K562 (cell line): Measurements from ENCODE around the gene FARP1. TPM values are rescaled to one million over a fixed set of nuclear protein-coding genes. Genes with fewer than 3 reads are reported as not detected.

Source experiments
- ATAC-seq: fragments of 200-7000 bp; cut with Tn5 transposase; 3 replicates; pipeline ENCODE4 v1.9.1; 2020; ENCODE audit warnings: moderate library complexity
- BruUV-seq: library from RNA; stranded (reverse); fragments of 400-500 nt; replicated peaks from 2 replicates; lab custom pipeline; 2021; lab: Mats Ljungman, UMichigan
- CTCF ChIA-PET: fragments of 300-600 bp; formaldehyde crosslinking; extraction: SDS; loops from one replicate; lab custom pipeline; 2021; ENCODE audit warnings: low intra/inter-chr PET ratio; lab: Yijun Ruan, JAX
- POLR2A ChIA-PET: fragments of 300-600, 350-650 bp; sonication (Branson Sonifier 250); formaldehyde crosslinking; extraction: SDS; loops from one replicate; lab custom pipeline; 2021; ENCODE audit warnings: antibody characterized with exemption, inconsistent platforms; lab: Yijun Ruan, JAX
- DNase-seq, 4 experiments: peaks; one replicate each; pipeline versions ENCODE4 v3.0.0 to v3.0.0-alpha.2; 2011 to 2018; ENCODE audit warnings: low spot score in 3 of 4, mixed read lengths in 3 of 4; ENCODE audit errors: extremely low read depth in 1 of 4
- FAIRE-seq: peaks from 2 replicates; lab custom pipeline; 2011; peaks lifted over from hg19 to GRCh38; lab: Jason Lieb, UNC
- H2AFZ ChIP-seq: 2 replicates; pipeline ENCODE4 v1.6.0; 2011; ENCODE audit warnings: low read depth, low read length, control low read depth, inconsistent platforms
- H3K27ac ChIP-seq: fragments of 200-600 bp; 3 replicates; pipeline ENCODE4 v1.8.0; 2011; ENCODE audit warnings: low read depth, mild to moderate bottlenecking, control low read depth, inconsistent platforms, low read length, moderate library complexity, mixed read lengths; ENCODE audit errors: extremely low read depth
- H3K27me3 ChIP-seq, 2 experiments: fragments of 300-600 bp in 1 of 2; 2 replicates in 1 of 2; 3 replicates in 1 of 2; pipeline versions ENCODE4 v1.6.0 to v1.8.0; 2011; ENCODE audit warnings: inconsistent platforms in 2 of 2, low read length in 2 of 2, mild to moderate bottlenecking in 1 of 2, mixed read lengths in 1 of 2, moderate library complexity in 1 of 2; ENCODE audit not compliant: control insufficient read depth in 2 of 2, insufficient read depth in 2 of 2
- H3K36me3 ChIP-seq: fragments of 300-600 bp; 3 replicates; pipeline ENCODE4 v1.8.0; 2011; ENCODE audit warnings: mild to moderate bottlenecking, low read length, inconsistent platforms; ENCODE audit not compliant: control insufficient read depth, insufficient read depth
- H3K4me1 ChIP-seq, 2 experiments: fragments of 200-600 bp in 1 of 2; replicated peaks in 1 of 2; 2 replicates in 1 of 2; 3 replicates in 1 of 2; pipeline versions ENCODE4 v1.5.1 to v1.8.0; 2011; ENCODE audit warnings: inconsistent platforms in 2 of 2, low read length in 2 of 2, mild to moderate bottlenecking in 1 of 2, mixed read lengths in 1 of 2, moderate library complexity in 1 of 2; ENCODE audit not compliant: control insufficient read depth in 2 of 2, insufficient read depth in 2 of 2
- H3K4me2 ChIP-seq: 2 replicates; pipeline ENCODE4 v1.6.1; 2011; ENCODE audit warnings: low read length, control low read depth, inconsistent platforms, mixed read lengths; ENCODE audit not compliant: insufficient read depth
- H3K4me3 ChIP-seq: fragments of 200-600 bp; sonication (generic), shearing (Covaris generic); 2 replicates; pipeline ENCODE4 v1.5.1; 2016; ENCODE audit warnings: control low read depth, inconsistent platforms
- H3K79me2 ChIP-seq: fragments of 200-600 bp; 3 replicates; pipeline ENCODE4 v1.8.0; 2011; ENCODE audit warnings: low read length, inconsistent platforms; ENCODE audit not compliant: control insufficient read depth, insufficient read depth
- H3K9ac ChIP-seq, 2 experiments: 2 replicates each; pipeline versions ENCODE4 v1.6.0 to v1.6.1; 2011; ENCODE audit warnings: low read depth in 2 of 2, low read length in 2 of 2, control low read depth in 1 of 2, inconsistent platforms in 1 of 2, mild to moderate bottlenecking in 1 of 2, mixed read lengths in 1 of 2; ENCODE audit not compliant: insufficient read depth in 1 of 2
- H3K9me1 ChIP-seq: one replicate; pipeline ENCODE4 v1.6.0; 2011; ENCODE audit warnings: inconsistent platforms, mild to moderate bottlenecking, low read length, moderate library complexity; ENCODE audit not compliant: control insufficient read depth, insufficient read depth
- H3K9me3 ChIP-seq: replicated peaks from 2 replicates; pipeline ENCODE4 v1.5.1; 2011; ENCODE audit warnings: low read depth, low read length, inconsistent platforms; ENCODE audit not compliant: control insufficient read depth, insufficient read depth
- H4K20me1 ChIP-seq: replicated peaks from 2 replicates; pipeline ENCODE4 v1.6.1; 2011; ENCODE audit warnings: low read length, inconsistent platforms, mixed read lengths; ENCODE audit not compliant: control insufficient read depth, insufficient read depth
- ATF2 ChIP-seq: sonication (generic); formaldehyde crosslinking; IDR thresholded peaks from 2 replicates; pipeline ENCODE4 v1.8.1; 2022; ENCODE audit warnings: missing genetic modification reagents
- BMI1 ChIP-seq: fragments of 150-350 bp; IDR thresholded peaks from 2 replicates; pipeline ENCODE4 v1.6.1; 2014; ENCODE audit warnings: low read length
- HDGF ChIP-seq: fragments of 450-650 bp; IDR thresholded peaks from 2 replicates; pipeline ENCODE4 v1.6.1; 2016
- KHSRP ChIP-seq: fragments of 450-650 bp; IDR thresholded peaks from 2 replicates; pipeline ENCODE4 v1.6.1; 2017
- MAFF ChIP-seq: IDR thresholded peaks from 2 replicates; pipeline ENCODE4 v1.6.1; 2012; ENCODE audit warnings: low read length, improper control_type of control experiment
- NR4A1 ChIP-seq, 2 experiments: fragments of 250-450 bp in 1 of 2; fragments of 450-650 bp in 1 of 2; sonication (Bioruptor Pico) in 1 of 2; IDR thresholded peaks; 2 replicates each; pipeline versions ENCODE4 v1.4.0 to v1.6.1; 2016 to 2020; ENCODE audit warnings: mild to moderate bottlenecking in 2 of 2, missing compliant biosample characterization in 1 of 2, missing genetic modification characterization in 1 of 2, moderate library complexity in 1 of 2
- PATZ1 ChIP-seq: fragments of 250-450 bp; sonication (Bioruptor Pico); IDR thresholded peaks from 2 replicates; pipeline ENCODE4 v1.5.0; 2020; ENCODE audit warnings: mild to moderate bottlenecking, borderline replicate concordance
- PHF20 ChIP-seq: fragments of 450-650 bp; IDR thresholded peaks from 2 replicates; pipeline ENCODE4 v1.6.1; 2018; ENCODE audit not compliant: partially characterized antibody
- U2AF1 ChIP-seq: fragments of 200-400 bp; formaldehyde crosslinking; optimal IDR thresholded peaks from 2 replicates; pipeline ENCODE3; 2017; ENCODE audit warnings: mild to moderate bottlenecking, low read depth, low read length, moderate library complexity
- ZBED1 ChIP-seq: IDR thresholded peaks from 2 replicates; pipeline ENCODE4 v1.6.1; 2014
- ZEB2 ChIP-seq: fragments of 450-650 bp; IDR thresholded peaks from 2 replicates; pipeline ENCODE4 v1.6.1; 2016
- ZNF12 ChIP-seq: sonication (generic); formaldehyde crosslinking; IDR thresholded peaks from 2 replicates; pipeline ENCODE4 v1.4.0; 2020; ENCODE audit warnings: mild to moderate bottlenecking, missing genetic modification reagents
- ZNF121 ChIP-seq: sonication (generic); formaldehyde crosslinking; conservative IDR thresholded peaks from 2 replicates; pipeline ENCODE4 v1.8.0; 2022; ENCODE audit warnings: missing genetic modification reagents
- WGBS: fragments of 100-300 bp; shearing (Covaris generic); methylation state at CpG from one replicate; pipeline ENCODE4 v1.1.6; 2016; ENCODE audit warnings: low coverage, mixed read lengths; ENCODE audit not compliant: insufficient coverage; ENCODE audit errors: missing lambda C conversion rate; 5-methylcytosine and 5-hydroxymethylcytosine counted together
- in situ Hi-C: fragments of 300-500 bp; cut with MboI; formaldehyde crosslinking; loops from 4 replicates; pipeline ENCODE4 v1.15.0; 2018; ENCODE audit warnings: inconsistent platforms, mixed read lengths
- intact Hi-C: fragments of 100-400 bp; cut with micrococcal nuclease; formaldehyde crosslinking; loops from 2 replicates; pipeline ENCODE4 v1.14.2; 2022
- polyA plus RNA-seq, 8 experiments: library from polyadenylated mRNA; depleted of rRNA in 4 of 8; stranded (reverse) in 5 of 8; unstranded in 3 of 8; fragments of >200 nt; fragmentation: Nextera tagmentation in 2 of 8; fragmentation: Illumina TruSeq in 1 of 8; extraction: Ambion mirVana in 2 of 8; extraction: Trizol in 1 of 8; gene quantifications; 2 replicates each; pipeline versions ENCODE4 v1.2.1 to v1.2.3, GENCODE V29; 2011 to 2014; ENCODE audit warnings: inconsistent platforms in 1 of 8, missing spikeins in 1 of 8
- total RNA-seq, 7 experiments: library from RNA; depleted of rRNA in 6 of 7; stranded (reverse); fragments of >200 nt in 6 of 7; fragmentation: Illumina TruSeq in 2 of 7; extraction: Trizol in 2 of 7; gene quantifications; 2 replicates each; pipeline versions ENCODE4 v1.2.1 to v1.2.3, GENCODE V29; 2011 to 2021; ENCODE audit warnings: low replicate concordance in 1 of 7
- TF ChIP-seq, protein P1 (sequence below): fragments of 200-800 bp; sonication (Bioruptor generic); IDR thresholded peaks from 2 replicates; pipeline ENCODE4 v1.6.1; 2017; ENCODE audit warnings: missing genetic modification characterization, missing compliant biosample characterization

FARP1 gene
- total and polyA plus RNA-seq, 9 of the 15 experiments (the other 6 are each of a cell fraction or from before 2014, with no cell fraction given), result 0.03 to 0.29 (median 0.05) TPM; not detected in 3

DNA sequence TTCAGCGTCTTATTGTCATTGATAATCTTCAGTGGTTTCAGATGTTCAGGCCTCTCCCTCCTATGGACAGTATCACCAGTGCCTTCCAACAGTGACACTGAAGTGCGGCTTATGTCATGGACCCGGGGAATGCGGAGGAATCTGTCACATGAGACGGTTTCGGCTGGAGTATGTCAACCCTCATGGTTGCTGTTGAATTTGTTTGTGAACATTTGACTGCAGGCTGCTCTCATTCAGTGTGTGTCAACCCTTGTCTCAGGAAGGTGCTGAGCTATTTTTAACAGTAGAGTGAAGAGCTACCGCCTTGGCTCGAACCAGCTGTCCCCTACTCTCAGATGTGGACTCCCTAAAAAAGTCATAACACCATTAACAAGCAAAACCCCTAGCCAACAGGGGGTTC lies 173.0 kb downstream of the FARP1 start:
- Histone ChIP-seq H3K27ac (no peak overlapping the region), H3K27me3 (peaks cover 0 to 52% of the 10 kb centered on the region in 2 experiments; a peak in 4 of 5 replicates), H3K9me3 (no peaks in the 10 kb centered on the region), H3K79me2 (no peaks in the 10 kb centered on the region), H2AFZ (no peak overlapping the region), H3K4me3 (no peak overlapping the region), H4K20me1 (no peaks in the 10 kb centered on the region), H3K36me3 (no peaks in the 10 kb centered on the region), H3K9me1 (no peaks in the 10 kb centered on the region), H3K4me2 (no peak overlapping the region), H3K9ac (no peak overlapping the region), H3K4me1 (no peaks in the 10 kb centered on the region)
- DNase-seq, result no peak
- WGBS, result 0% methylated on average over 8 of the region's 8 CpGs
- intact Hi-C loops (no loop called here), in situ Hi-C loops (no loop called here)
- BruUV-seq, result no TSS peak
- no peak for ATAC-seq
- FAIRE-seq, result no peak
- POLR2A ChIA-PET, result no interaction called here
- TF ChIP-seq ZEB2 (no peak), PATZ1 (CRISPR knock-in tag) (no peak), ZBED1 (no peak), ZNF12 (CRISPR knock-in tag) (no peak), PHF20 (no peak), U2AF1 (no peak), ATF2 (CRISPR knock-in tag) (no peak), MAFF (no peak), NR4A1 (CRISPR knock-in tag; IDR thresholded peaks at IDR 0.05) (no peak), NR4A1 (tag; IDR thresholded peaks at IDR 0.05) (no peak), BMI1 (no peak), KHSRP (no peak), HDGF (no peak), ZNF121 (CRISPR knock-in tag) (no peak)
- TF ChIP-seq, protein P1, sequence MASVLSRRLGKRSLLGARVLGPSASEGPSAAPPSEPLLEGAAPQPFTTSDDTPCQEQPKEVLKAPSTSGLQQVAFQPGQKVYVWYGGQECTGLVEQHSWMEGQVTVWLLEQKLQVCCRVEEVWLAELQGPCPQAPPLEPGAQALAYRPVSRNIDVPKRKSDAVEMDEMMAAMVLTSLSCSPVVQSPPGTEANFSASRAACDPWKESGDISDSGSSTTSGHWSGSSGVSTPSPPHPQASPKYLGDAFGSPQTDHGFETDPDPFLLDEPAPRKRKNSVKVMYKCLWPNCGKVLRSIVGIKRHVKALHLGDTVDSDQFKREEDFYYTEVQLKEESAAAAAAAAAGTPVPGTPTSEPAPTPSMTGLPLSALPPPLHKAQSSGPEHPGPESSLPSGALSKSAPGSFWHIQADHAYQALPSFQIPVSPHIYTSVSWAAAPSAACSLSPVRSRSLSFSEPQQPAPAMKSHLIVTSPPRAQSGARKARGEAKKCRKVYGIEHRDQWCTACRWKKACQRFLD (CRISPR knock-in tag), result no peak
- CTCF ChIA-PET, result no interaction called here
